Kidney epithelial cell (primary cell): ENCODE results near the gene SHLD1. TPM values are rescaled to one million over a fixed set of nuclear protein-coding genes. Genes with fewer than 3 reads are reported as not detected.
"Not testable (repeated sequence)": the region's sequence is repeated elsewhere in the genome, so short reads cannot be mapped to it uniquely, and the experiment has no call there.

Experiments
- DNase-seq: peaks from one replicate; pipeline ENCODE4 v3.0.0-alpha.2; 2010; ENCODE audit warnings: low read depth
- H3K27me3 ChIP-seq: 2 replicates; pipeline ENCODE4 v1.6.0; 2011; ENCODE audit warnings: low read length; ENCODE audit not compliant: control insufficient read depth, insufficient read depth
- H3K36me3 ChIP-seq: 2 replicates; pipeline ENCODE4 v1.5.1; 2011; ENCODE audit warnings: low read length; ENCODE audit not compliant: control insufficient read depth, insufficient read depth
- H3K4me3 ChIP-seq: 2 replicates; pipeline ENCODE4 v1.5.1; 2011; ENCODE audit warnings: low read depth, mild to moderate bottlenecking, control low read depth, low read length
- total RNA-seq: library from RNA; depleted of rRNA; stranded (reverse); fragments of >200 nt; gene quantifications from 2 replicates; pipeline ENCODE4 v1.2.3, GENCODE V29; 2015
- TF ChIP-seq, protein P1 (sequence below): IDR thresholded peaks from 2 replicates; pipeline ENCODE4 v1.5.1; 2011; ENCODE audit warnings: mild to moderate bottlenecking, moderate library complexity, low read length, control low read depth, inconsistent platforms; ENCODE audit not compliant: insufficient read depth, poor library complexity, severe bottlenecking

Gene SHLD1
- total RNA-seq, 1 donor from 2014 or later: 1.3 TPM

DNA sequence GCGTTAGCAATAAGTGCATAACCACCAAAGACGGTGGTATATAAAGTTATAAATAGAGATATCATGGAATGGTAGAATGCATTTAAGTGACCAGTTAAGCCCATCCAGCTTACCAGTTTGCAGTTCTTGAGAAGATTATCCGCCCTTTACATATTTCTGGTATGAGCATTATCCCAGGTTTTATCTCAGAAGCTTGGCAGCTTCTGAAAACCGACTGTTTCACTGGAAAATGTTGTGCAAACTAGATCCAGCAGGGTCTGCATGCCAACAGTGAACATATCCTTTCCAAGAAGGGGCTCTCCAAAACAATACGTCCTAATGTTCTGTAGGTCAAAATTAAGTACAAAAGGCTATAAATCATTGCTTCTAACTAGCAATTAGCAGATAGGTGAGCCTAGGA is 29.5 kb upstream of the SHLD1 start:
- Histone ChIP-seq H3K27me3 (no peaks in the 10 kb centered on the region), H3K36me3 (no peaks in the 10 kb centered on the region), H3K4me3 (no peak overlapping the region)
- DNase-seq: no peak
- TF ChIP-seq, protein P1, sequence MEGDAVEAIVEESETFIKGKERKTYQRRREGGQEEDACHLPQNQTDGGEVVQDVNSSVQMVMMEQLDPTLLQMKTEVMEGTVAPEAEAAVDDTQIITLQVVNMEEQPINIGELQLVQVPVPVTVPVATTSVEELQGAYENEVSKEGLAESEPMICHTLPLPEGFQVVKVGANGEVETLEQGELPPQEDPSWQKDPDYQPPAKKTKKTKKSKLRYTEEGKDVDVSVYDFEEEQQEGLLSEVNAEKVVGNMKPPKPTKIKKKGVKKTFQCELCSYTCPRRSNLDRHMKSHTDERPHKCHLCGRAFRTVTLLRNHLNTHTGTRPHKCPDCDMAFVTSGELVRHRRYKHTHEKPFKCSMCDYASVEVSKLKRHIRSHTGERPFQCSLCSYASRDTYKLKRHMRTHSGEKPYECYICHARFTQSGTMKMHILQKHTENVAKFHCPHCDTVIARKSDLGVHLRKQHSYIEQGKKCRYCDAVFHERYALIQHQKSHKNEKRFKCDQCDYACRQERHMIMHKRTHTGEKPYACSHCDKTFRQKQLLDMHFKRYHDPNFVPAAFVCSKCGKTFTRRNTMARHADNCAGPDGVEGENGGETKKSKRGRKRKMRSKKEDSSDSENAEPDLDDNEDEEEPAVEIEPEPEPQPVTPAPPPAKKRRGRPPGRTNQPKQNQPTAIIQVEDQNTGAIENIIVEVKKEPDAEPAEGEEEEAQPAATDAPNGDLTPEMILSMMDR: no peak

DNA sequence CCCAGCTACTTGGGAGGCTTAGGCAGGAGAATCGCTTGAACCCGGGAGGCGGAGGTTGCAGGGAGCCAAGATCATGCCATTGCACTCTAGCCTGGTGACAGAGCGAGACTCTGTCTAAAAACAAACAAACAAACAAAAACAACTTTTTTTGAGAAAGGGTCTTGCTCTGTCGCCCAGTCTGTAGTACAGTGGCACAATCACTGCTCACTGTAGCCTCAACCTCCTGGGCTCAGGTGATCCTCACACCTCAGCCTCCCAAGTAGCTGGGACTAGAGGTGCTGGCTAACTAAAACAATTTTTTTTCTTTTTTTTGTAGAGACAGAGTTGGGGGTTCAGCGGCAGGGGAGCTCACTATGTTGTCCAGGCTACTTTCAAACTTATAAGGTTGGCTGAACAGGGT is 28.8 kb upstream of the SHLD1 start:
- DNase-seq, H3K27me3 ChIP-seq, H3K4me3 ChIP-seq, H3K36me3 ChIP-seq: not testable (repeated sequence)

DNA sequence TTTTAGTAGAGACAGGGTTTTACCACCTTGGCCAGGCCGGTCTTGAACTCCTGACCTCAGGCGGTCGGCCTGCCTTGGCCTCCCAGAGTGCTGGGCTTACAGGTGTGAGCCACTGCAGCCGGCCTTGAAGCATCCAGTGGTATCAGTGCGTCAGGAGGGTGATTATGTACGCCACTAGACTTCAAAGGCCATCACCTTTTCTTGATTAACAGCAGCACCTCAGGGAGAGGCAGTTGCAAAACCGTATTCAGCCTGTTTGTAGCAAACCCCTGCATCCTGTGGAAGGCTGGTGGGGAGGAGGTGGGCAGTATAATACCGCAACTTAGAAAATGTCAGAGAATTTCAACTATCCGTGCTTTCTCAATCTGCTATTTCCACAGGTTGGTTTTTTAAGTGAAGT is 27.3 kb upstream of the SHLD1 start:
- H3K4me3 ChIP-seq: no peak overlapping the region
- H3K36me3 ChIP-seq: no peaks in the 10 kb centered on the region
- H3K27me3 ChIP-seq: no peaks in the 10 kb centered on the region
- TF ChIP-seq, protein P1: no peak
- no peak for DNase-seq

DNA sequence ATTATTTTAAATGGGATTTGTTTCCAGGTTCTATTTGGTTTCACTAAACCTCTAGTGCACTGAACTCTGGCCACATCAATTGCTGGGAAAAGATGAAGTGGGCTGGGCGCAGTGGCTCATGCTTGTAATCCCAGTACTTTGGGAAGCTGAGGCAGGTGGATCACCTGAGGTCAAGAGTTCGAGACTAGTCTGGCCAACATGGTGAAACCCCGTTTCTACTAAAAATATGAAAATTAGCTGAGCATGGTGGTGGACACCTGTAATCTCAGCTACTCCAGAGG is 25.1 kb upstream of the SHLD1 start:
- not testable (repeated sequence) for H3K27me3 ChIP-seq, DNase-seq, H3K4me3 ChIP-seq, H3K36me3 ChIP-seq

DNA sequence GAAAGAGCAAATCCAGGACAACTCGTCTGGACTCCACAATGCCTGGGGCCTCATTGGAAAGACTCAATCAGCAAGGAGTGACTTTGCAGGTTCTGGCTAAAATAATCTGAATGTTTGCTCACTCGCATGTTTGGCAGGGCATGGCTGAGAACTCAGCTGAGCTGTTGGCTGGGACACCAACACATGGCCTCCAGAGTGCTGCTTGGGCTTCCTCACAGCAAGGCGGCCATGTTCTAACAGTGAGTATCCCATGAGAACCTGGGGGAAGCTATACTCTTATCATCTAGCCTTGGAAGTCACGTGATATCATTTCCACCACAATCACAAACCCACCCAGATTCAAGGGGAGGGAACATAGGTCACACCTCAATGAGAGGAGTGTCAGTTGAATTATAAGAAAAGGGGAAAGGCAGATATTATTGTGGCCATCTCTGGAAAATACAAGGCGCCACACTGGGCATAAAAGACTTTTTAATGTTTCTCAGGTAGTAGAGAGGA is 23.1 kb upstream of the SHLD1 start:
- Histone ChIP-seq H3K27me3 (no peaks in the 10 kb centered on the region), H3K36me3 (no peaks in the 10 kb centered on the region), H3K4me3 (no peak overlapping the region)
- DNase-seq: no peak
- TF ChIP-seq, protein P1: no peak

DNA sequence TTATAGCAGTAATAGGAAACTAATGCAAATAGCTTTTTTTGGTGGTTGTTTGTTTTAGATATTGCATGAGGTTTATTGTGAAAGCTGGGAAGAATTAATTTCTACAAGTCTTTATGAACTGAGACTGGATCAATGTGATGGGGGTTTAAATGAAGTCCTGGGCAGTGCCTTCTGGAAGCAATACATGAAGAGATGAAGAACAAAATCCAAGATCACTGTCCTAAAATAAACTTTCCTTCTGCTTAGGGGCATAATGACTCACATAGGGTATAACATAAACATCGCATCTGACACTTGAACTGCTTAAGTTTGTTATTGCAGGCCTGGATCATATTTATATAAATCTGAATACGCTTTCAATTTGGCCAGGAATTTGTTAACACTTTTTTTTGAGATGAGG is 20.9 kb upstream of the SHLD1 start:
- no peak overlapping the region for H3K4me3 ChIP-seq
- TF ChIP-seq, protein P1: no peak
- DNase-seq: no peak
- no peaks in the 10 kb centered on the region for H3K27me3 ChIP-seq
- H3K36me3 ChIP-seq: no peaks in the 10 kb centered on the region

DNA sequence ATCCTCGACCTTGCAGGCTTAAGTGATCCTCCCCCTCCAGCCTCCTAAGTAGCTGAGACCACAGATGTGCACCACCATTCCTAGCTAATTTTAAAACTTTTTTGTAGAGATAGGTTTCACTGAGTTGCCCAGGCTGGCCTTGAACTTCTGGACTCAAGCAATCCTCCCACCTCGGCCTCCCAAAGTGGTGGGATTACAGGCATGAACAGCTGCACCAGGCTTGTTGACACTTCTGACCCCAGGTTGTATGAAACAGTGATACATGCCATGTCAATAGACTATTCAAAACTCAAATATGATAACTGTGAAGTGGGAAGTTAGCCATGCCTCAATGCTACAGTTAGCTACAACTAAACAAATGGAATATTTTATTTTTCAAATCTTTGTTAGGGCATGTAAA is 20.1 kb upstream of the SHLD1 start:
- no peak for DNase-seq
- Histone ChIP-seq H3K27me3 (no peaks in the 10 kb centered on the region), H3K36me3 (no peaks in the 10 kb centered on the region), H3K4me3 (no peak overlapping the region)
- TF ChIP-seq, protein P1: no peak
